C4-2B (cell line): Measurements from ENCODE around the gene BRPF1.

ENCODE experiments used
- ZFX ChIP-seq: fragments of 450-650 bp; IDR thresholded peaks from 2 replicates; pipeline ENCODE4 v1.6.1; 2017
- TF ChIP-seq, protein P1 (sequence below): fragments of 450-650 bp; conservative IDR thresholded peaks from 2 replicates; pipeline ENCODE4 v1.5.1; 2017; ENCODE audit warnings: mild to moderate bottlenecking

- TF ChIP-seq, protein P1, sequence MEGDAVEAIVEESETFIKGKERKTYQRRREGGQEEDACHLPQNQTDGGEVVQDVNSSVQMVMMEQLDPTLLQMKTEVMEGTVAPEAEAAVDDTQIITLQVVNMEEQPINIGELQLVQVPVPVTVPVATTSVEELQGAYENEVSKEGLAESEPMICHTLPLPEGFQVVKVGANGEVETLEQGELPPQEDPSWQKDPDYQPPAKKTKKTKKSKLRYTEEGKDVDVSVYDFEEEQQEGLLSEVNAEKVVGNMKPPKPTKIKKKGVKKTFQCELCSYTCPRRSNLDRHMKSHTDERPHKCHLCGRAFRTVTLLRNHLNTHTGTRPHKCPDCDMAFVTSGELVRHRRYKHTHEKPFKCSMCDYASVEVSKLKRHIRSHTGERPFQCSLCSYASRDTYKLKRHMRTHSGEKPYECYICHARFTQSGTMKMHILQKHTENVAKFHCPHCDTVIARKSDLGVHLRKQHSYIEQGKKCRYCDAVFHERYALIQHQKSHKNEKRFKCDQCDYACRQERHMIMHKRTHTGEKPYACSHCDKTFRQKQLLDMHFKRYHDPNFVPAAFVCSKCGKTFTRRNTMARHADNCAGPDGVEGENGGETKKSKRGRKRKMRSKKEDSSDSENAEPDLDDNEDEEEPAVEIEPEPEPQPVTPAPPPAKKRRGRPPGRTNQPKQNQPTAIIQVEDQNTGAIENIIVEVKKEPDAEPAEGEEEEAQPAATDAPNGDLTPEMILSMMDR, result no peak
- no peak for TF ChIP-seq ZFX
Measured at GRCh38 chr3:9686703-9687102, 44.8 kb upstream of the BRPF1 start.
